Endothelial cell (in vitro differentiated cells): Measurements from ENCODE around the gene SHROOM3. TPM values are rescaled to one million over a fixed set of nuclear protein-coding genes. Genes with fewer than 3 reads are reported as not detected.

Experiments used
- DNase-seq: peaks from one replicate; pipeline ENCODE4 v3.0.0; 2021; ENCODE audit warnings: low spot score
- H3K27ac Mint-ChIP-seq: one replicate; pipeline ENCODE4 v1.8.0; 2021; ENCODE audit warnings: mixed read lengths, inconsistent platforms; ENCODE audit not compliant: unreplicated experiment
- H3K27me3 Mint-ChIP-seq: one replicate; pipeline ENCODE4 v1.8.0; 2021; ENCODE audit warnings: mild to moderate bottlenecking, moderate library complexity, mixed read lengths, inconsistent platforms; ENCODE audit not compliant: unreplicated experiment
- H3K36me3 Mint-ChIP-seq: one replicate; pipeline ENCODE4 v1.8.0; 2021; ENCODE audit warnings: mild to moderate bottlenecking, low read depth, mixed read lengths, inconsistent platforms; ENCODE audit not compliant: unreplicated experiment
- H3K4me1 Mint-ChIP-seq: one replicate; pipeline ENCODE4 v1.8.0; 2021; ENCODE audit warnings: mild to moderate bottlenecking, mixed read lengths, inconsistent platforms; ENCODE audit not compliant: unreplicated experiment
- H3K4me3 Mint-ChIP-seq: one replicate; pipeline ENCODE4 v1.8.0; 2021; ENCODE audit warnings: mild to moderate bottlenecking, mixed read lengths, inconsistent platforms; ENCODE audit not compliant: unreplicated experiment
- H3K9me3 Mint-ChIP-seq: one replicate; pipeline ENCODE4 v1.8.0; 2021; ENCODE audit warnings: mixed read lengths, inconsistent platforms; ENCODE audit not compliant: unreplicated experiment
- CTCF ChIP-seq: fragments of 200-600 bp; sonication (generic); IDR thresholded peaks from one replicate; pipeline ENCODE4 v1.5.0; 2021; ENCODE audit warnings: antibody characterized with exemption; ENCODE audit not compliant: unreplicated experiment
- total RNA-seq: library from RNA; stranded (reverse); fragmentation: NEBNext Ultra II Directional; extraction: Animal tissue kit (Norgen Biotek cat#: 25700); gene quantifications from one replicate; pipeline ENCODE4 v1.2.1, GENCODE V29; 2021; ENCODE audit not compliant: unreplicated experiment

SHROOM3 gene
- total RNA-seq, 1 donor from 2014 or later, result 7.9 TPM

GRCh38 chr4:76790377-76790776, 355.3 kb downstream of the SHROOM3 start:
- Mint-ChIP-seq H3K27me3 (peaks cover 4% of the 10 kb centered on the region), H3K36me3 (peaks cover 10% of the 10 kb centered on the region), H3K4me1 (peaks cover 7% of the 10 kb centered on the region), H3K9me3 (no peaks in the 10 kb centered on the region), H3K27ac (no peak overlapping the region), H3K4me3 (no peak overlapping the region)
- no peak for TF ChIP-seq CTCF
- DNase-seq, result no peak

- Mint-ChIP-seq H3K9me3 (no peaks in the 10 kb centered on the region), H3K27ac (no peak overlapping the region), H3K4me3 (no peak overlapping the region), H3K27me3 (no peaks in the 10 kb centered on the region), H3K4me1 (no peaks in the 10 kb centered on the region), H3K36me3 (peaks cover 10% of the 10 kb centered on the region)
- DNase-seq, result no peak
- TF ChIP-seq CTCF, result no peak
These were observed 356.4 kb downstream of the SHROOM3 start for GRCh38 chr4:76791479-76791878.

- no peaks in the 10 kb centered on the region for H3K27me3 Mint-ChIP-seq
- no peak for DNase-seq
- peaks cover 9% of the 10 kb centered on the region for H3K36me3 Mint-ChIP-seq
- no peaks in the 10 kb centered on the region for H3K9me3 Mint-ChIP-seq
- H3K27ac Mint-ChIP-seq, result no peak overlapping the region
- no peak for TF ChIP-seq CTCF
- no peaks in the 10 kb centered on the region for H3K4me1 Mint-ChIP-seq
- no peak overlapping the region for H3K4me3 Mint-ChIP-seq
These were observed 357.4 kb downstream of the SHROOM3 start for GRCh38 chr4:76792418-76792817.

- H3K4me1 Mint-ChIP-seq, result peaks cover 3% of the 10 kb centered on the region
- no peak for TF ChIP-seq CTCF
- no peaks in the 10 kb centered on the region for H3K27me3 Mint-ChIP-seq
- H3K36me3 Mint-ChIP-seq, result no peaks in the 10 kb centered on the region
- no peak overlapping the region for H3K27ac Mint-ChIP-seq
- H3K9me3 Mint-ChIP-seq, result no peaks in the 10 kb centered on the region
- DNase-seq, result no peak
- H3K4me3 Mint-ChIP-seq, result no peak overlapping the region
These were observed 360.2 kb downstream of the SHROOM3 start for GRCh38 chr4:76795243-76795642.

GRCh38 chr4:76799140-76799539, 364.1 kb downstream of the SHROOM3 start:
- Mint-ChIP-seq H3K27ac (no peak overlapping the region), H3K4me1 (peaks cover 20% of the 10 kb centered on the region), H3K27me3 (peaks cover 4% of the 10 kb centered on the region), H3K9me3 (no peaks in the 10 kb centered on the region), H3K36me3 (no peaks in the 10 kb centered on the region), H3K4me3 (no peak overlapping the region)
- no peak for DNase-seq
- no peak for TF ChIP-seq CTCF
